Measurements from ENCODE around the gene AUP1. TPM values are rescaled to one million over a fixed set of nuclear protein-coding genes. Genes with fewer than 3 reads are reported as not detected.

AUP1 gene
- total RNA-seq, 1 experiment from 2014 or later, result 91.5 TPM

DNA sequence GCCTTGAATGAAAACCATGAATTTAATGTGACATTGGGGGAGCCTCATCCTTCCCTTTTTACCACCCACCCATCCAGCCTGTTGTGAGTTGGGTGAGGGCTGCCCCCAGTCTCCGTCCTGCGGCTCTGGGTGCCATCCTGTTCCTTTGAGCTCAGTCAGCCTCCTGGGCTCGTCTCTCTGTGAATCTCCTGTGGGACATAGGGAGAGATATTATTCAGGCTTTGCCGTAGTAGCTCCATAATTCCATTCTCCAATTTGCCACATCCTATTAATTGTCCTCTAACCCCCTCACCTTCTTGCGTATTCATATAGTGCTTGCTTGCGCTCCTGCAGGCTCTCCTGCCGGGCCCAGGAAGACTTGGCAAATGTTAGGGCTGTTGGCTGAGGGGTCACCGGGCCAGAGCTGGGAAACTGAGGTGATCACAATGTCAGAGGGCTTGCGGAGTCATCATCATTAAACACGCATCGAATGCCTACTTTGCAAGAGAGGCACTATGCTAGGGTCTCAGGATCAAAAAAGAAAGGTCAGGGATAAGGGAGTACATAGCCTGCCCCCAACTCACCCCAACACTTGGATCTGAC is 2.8 kb downstream of the AUP1 start:
- H4K91ac ChIP-seq (ENCODE audit: insufficient read length, low read depth, low read length), result no peak overlapping the region
- peaks cover 15% of the 10 kb centered on the region for H3K23me2 ChIP-seq (ENCODE audit: insufficient read length, low read depth, low read length, poor library complexity, severe bottlenecking)
- no peaks in the 10 kb centered on the region for H4K20me1 ChIP-seq (ENCODE audit: control insufficient read depth, insufficient read depth, insufficient read length)
- peaks cover 4% of the 10 kb centered on the region; the same call in 1 of the 2 replicates for H3K79me2 ChIP-seq (ENCODE audit: insufficient read depth, low read length)
- H3K18ac ChIP-seq (ENCODE audit: insufficient read length, low read depth, low read length), result no peak overlapping the region
- no peak overlapping the region for H3K9ac ChIP-seq (ENCODE audit: extremely low read depth, insufficient read length, low read length)
- H2BK15ac ChIP-seq (ENCODE audit: low read depth, low read length), result no peak overlapping the region
- H2BK120ac ChIP-seq (ENCODE audit: low read depth, low read length, poor library complexity, severe bottlenecking), result no peak overlapping the region
- H4K8ac ChIP-seq (replicated peaks; ENCODE audit: insufficient read length, low read depth, low read length), result no peak overlapping the region
- H3K79me1 ChIP-seq (ENCODE audit: insufficient read depth, low read depth, low read length, poor library complexity, severe bottlenecking), result peaks cover 4% of the 10 kb centered on the region
- TF ChIP-seq CTCF (conservative IDR thresholded peaks at IDR 0.05), result no peak
- H3K4me1 Mint-ChIP-seq, result peaks cover 17 to 22% of the 10 kb centered on the region in 2 experiments
- H2BK20ac ChIP-seq (ENCODE audit: low read depth, low read length, poor library complexity, severe bottlenecking), result no peak overlapping the region
- no CpG with 5 or more reads among the region's 11 CpGs for WGBS (ENCODE audit: extremely low coverage, insufficient read length, low lambda C conversion rate)
- no peak overlapping the region for H2BK5ac ChIP-seq (ENCODE audit: insufficient read length, low read length)
- H3K4ac ChIP-seq (ENCODE audit: low read depth, low read length), result no peak overlapping the region
- H3K27ac Mint-ChIP-seq, result no peak overlapping the region
- no peak overlapping the region for H3T11ph ChIP-seq (ENCODE audit: low read length)
- H3K23ac ChIP-seq (ENCODE audit: insufficient read length, low read depth, low read length), result no peak overlapping the region
- peaks cover 4% of the 10 kb centered on the region; the same call in 1 of the 2 replicates for H3K4me1 ChIP-seq (ENCODE audit: insufficient read depth, low read length)
- no peak overlapping the region for H2AK5ac ChIP-seq (ENCODE audit: insufficient read length, low read length)
- no peak for DNase-seq
- H3K56ac ChIP-seq (ENCODE audit: insufficient read length, low read depth, low read length), result no peak overlapping the region
- H3K4me3 Mint-ChIP-seq, result peak overlapping the region in 1 of 2 experiments; percentile 63; a peak in 3 of 5 replicates
- H3K27me3 Mint-ChIP-seq (ENCODE audit: low read depth), result peaks cover 21% of the 10 kb centered on the region
- no peak overlapping the region for H3K27ac ChIP-seq (ENCODE audit: insufficient read length, low read depth, low read length)
- H3K36me3 Mint-ChIP-seq (ENCODE audit: insufficient read depth in 1 of 3, low read depth in 3 of 3), result peaks cover 27 to 39% (median 30%) of the 10 kb centered on the region in 3 experiments
- H3K4me2 ChIP-seq (ENCODE audit: insufficient read depth, insufficient read length, low read length), result no peak overlapping the region
- no peaks in the 10 kb centered on the region for H3K9me3 ChIP-seq (ENCODE audit: control insufficient read depth, low read depth, low read length)
- H3K27me3 ChIP-seq (ENCODE audit: insufficient read depth, low read length), result peaks cover 3% of the 10 kb centered on the region; the same call in 1 of the 2 replicates
- no peak overlapping the region for H2AFZ ChIP-seq (ENCODE audit: low read length)
- H4K5ac ChIP-seq (ENCODE audit: insufficient read length, low read depth, low read length), result no peak overlapping the region
- H3K14ac ChIP-seq (ENCODE audit: insufficient read depth, low read length), result no peak overlapping the region
- H3K9me3 Mint-ChIP-seq, result no peaks in the 10 kb centered on the region; a peak in 1 of 5 replicates
- H2BK12ac ChIP-seq (ENCODE audit: insufficient read length, low read depth, low read length), result no peak overlapping the region

Measured in H9 (cell line).